Endothelial cell of umbilical vein (primary cell): Measurements from ENCODE around the gene ZFYVE28. TPM values are rescaled to one million over a fixed set of nuclear protein-coding genes. Genes with fewer than 3 reads are reported as not detected.

Source experiments
- BruUV-seq: library from RNA; stranded (reverse); fragments of 400-500 nt; replicated peaks from 2 replicates; lab custom pipeline; 2021; lab: Mats Ljungman, UMichigan
- CTCF ChIA-PET: fragments of 300-600, 350-600 bp; sonication (Branson Sonifier 250); formaldehyde crosslinking; loops from one replicate; lab custom pipeline; 2021; ENCODE audit warnings: antibody characterized with exemption, inconsistent platforms; lab: Charles Lee
- POLR2A ChIA-PET: fragments of 300-600, 350-600 bp; sonication (Branson Sonifier 250); formaldehyde crosslinking; loops from one replicate; lab custom pipeline; 2021; ENCODE audit warnings: antibody characterized with exemption, inconsistent platforms; lab: Charles Lee
- DNase-seq: peaks from one replicate; pipeline ENCODE4 v3.0.0-alpha.2; 2011; ENCODE audit warnings: low read depth, low spot score
- FAIRE-seq: peaks from 2 replicates; lab custom pipeline; 2011; peaks lifted over from hg19 to GRCh38; lab: Jason Lieb, UNC
- H2AFZ ChIP-seq: 2 replicates; pipeline ENCODE4 v1.6.0; 2012; ENCODE audit warnings: low read depth, low read length, control low read depth, inconsistent platforms
- H3K27ac ChIP-seq: 2 replicates; pipeline ENCODE4 v1.5.1; 2011; ENCODE audit warnings: low read depth, mild to moderate bottlenecking, control low read depth, low read length, moderate library complexity; ENCODE audit not compliant: insufficient read depth
- H3K27me3 ChIP-seq, 2 experiments: 2 replicates each; pipeline versions ENCODE4 v1.6.0 to v1.6.1; 2011; ENCODE audit warnings: low read length in 2 of 2, mixed read lengths in 1 of 2; ENCODE audit not compliant: control insufficient read depth in 2 of 2, insufficient read depth in 2 of 2
- H3K36me3 ChIP-seq, 2 experiments: 2 replicates in 1 of 2; 3 replicates in 1 of 2; pipeline ENCODE4 v1.5.1; 2011; ENCODE audit warnings: low read length in 2 of 2, mild to moderate bottlenecking in 1 of 2, moderate library complexity in 1 of 2; ENCODE audit not compliant: control insufficient read depth in 2 of 2, insufficient read depth in 2 of 2; ENCODE audit errors: extremely low read depth in 1 of 2
- H3K4me1 ChIP-seq: 3 replicates; pipeline ENCODE4 v1.5.1; 2011; ENCODE audit warnings: mild to moderate bottlenecking, low read length; ENCODE audit not compliant: control insufficient read depth, insufficient read depth; ENCODE audit errors: extremely low read depth
- H3K4me2 ChIP-seq: 2 replicates; pipeline ENCODE4 v1.6.1; 2011; ENCODE audit warnings: low read length, control low read depth, mixed read lengths; ENCODE audit not compliant: insufficient read depth
- H3K4me3 ChIP-seq, 3 experiments: fragments of 200-600 bp in 1 of 3; sonication (generic), shearing (Covaris generic) in 1 of 3; replicated peaks in 1 of 3; 2 replicates each; pipeline ENCODE4 v1.5.1; 2011 to 2016; ENCODE audit warnings: control low read depth in 3 of 3, low read length in 3 of 3, mild to moderate bottlenecking in 2 of 3, inconsistent platforms in 1 of 3, low read depth in 1 of 3, moderate library complexity in 1 of 3; ENCODE audit not compliant: insufficient read depth in 1 of 3
- H3K79me2 ChIP-seq: 2 replicates; pipeline ENCODE4 v1.6.0; 2012; ENCODE audit warnings: low read length, inconsistent platforms; ENCODE audit not compliant: control insufficient read depth, insufficient read depth
- H3K9ac ChIP-seq: replicated peaks from 2 replicates; pipeline ENCODE3; 2011; ENCODE audit warnings: low read length, control low read depth; ENCODE audit not compliant: insufficient read depth; ENCODE audit errors: extremely low read depth
- H3K9me1 ChIP-seq: replicated peaks from 3 replicates; pipeline ENCODE4 v1.6.0; 2011; ENCODE audit warnings: mild to moderate bottlenecking, low read length; ENCODE audit not compliant: control insufficient read depth, insufficient read depth; ENCODE audit errors: extremely low read depth
- H3K9me3 ChIP-seq: replicated peaks from 2 replicates; pipeline ENCODE4 v1.5.1; 2012; ENCODE audit warnings: low read length, inconsistent platforms; ENCODE audit not compliant: control insufficient read depth, insufficient read depth
- H4K20me1 ChIP-seq: replicated peaks from 2 replicates; pipeline ENCODE3; 2011; ENCODE audit warnings: mild to moderate bottlenecking, low read length; ENCODE audit not compliant: control insufficient read depth, insufficient read depth; ENCODE audit errors: extremely low read depth
- CTCF ChIP-seq, 2 donors: IDR thresholded peaks; 1 replicate in 1 of 2; 2 replicates in 1 of 2; pipeline ENCODE4 v1.5.1; 2011; ENCODE audit warnings: low read length in 2 of 2, mild to moderate bottlenecking in 2 of 2, moderate library complexity in 2 of 2, control low read depth in 1 of 2, inconsistent platforms in 1 of 2, low read depth in 1 of 2; ENCODE audit not compliant: insufficient read depth in 1 of 2; ENCODE audit errors: extremely low read depth in 1 of 2
- EZH2 ChIP-seq: IDR thresholded peaks from 2 replicates; pipeline ENCODE4 v1.6.1; 2012; ENCODE audit warnings: borderline replicate concordance, low read depth, mild to moderate bottlenecking, moderate library complexity, low read length, inconsistent platforms; ENCODE audit not compliant: severe bottlenecking
- MYC ChIP-seq: IDR thresholded peaks from one replicate; pipeline ENCODE4 v1.6.1; 2011; ENCODE audit warnings: mild to moderate bottlenecking, low read depth, low read length
- dilution Hi-C: fragments of 300-500 bp; cut with MboI; formaldehyde crosslinking; loops from one replicate; pipeline ENCODE4 v1.15.0; 2019; ENCODE audit warnings: low sequenced_read_pairs; ENCODE audit not compliant: extremely low pct_ligation_motif_present
- intact Hi-C: fragments of 100-400 bp; cut with micrococcal nuclease; formaldehyde crosslinking; loops from one replicate; pipeline ENCODE4 v1.10.0; 2022
- polyA plus RNA-seq, 4 experiments: library from polyadenylated mRNA; depleted of rRNA in 3 of 4; stranded (reverse) in 3 of 4; unstranded in 1 of 4; fragments of >200 nt; gene quantifications; 2 replicates each; pipeline versions ENCODE4 v1.2.1 to v1.2.3, GENCODE V29; 2011 to 2012; ENCODE audit warnings: missing spikeins in 1 of 4
- total RNA-seq: library from RNA; stranded (reverse); gene quantifications from 2 replicates; pipeline ENCODE4 v1.2.3, GENCODE V29; 2021

The ZFYVE28 gene
- total and polyA plus RNA-seq, 2 donors (not counting 3 experiments of a cell fraction or from before 2014, with no cell fraction given): 5.8 to 7.1 TPM

GRCh38 chr4:2442175-2442993, 23.9 kb upstream of the ZFYVE28 start:
- Histone ChIP-seq H3K36me3 (no peaks in the 10 kb centered on the region), H3K9me1 (no peaks in the 10 kb centered on the region), H2AFZ (peak overlapping the region; percentile 5), H3K4me2 (no peak overlapping the region), H3K79me2 (no peaks in the 10 kb centered on the region), H3K4me3 (no peak overlapping the region), H3K9ac (no peak overlapping the region), H3K4me1 (no peaks in the 10 kb centered on the region), H3K9me3 (no peaks in the 10 kb centered on the region), H3K27me3 (no peaks in the 10 kb centered on the region), H3K27ac (no peak overlapping the region), H4K20me1 (no peaks in the 10 kb centered on the region)
- DNase-seq: no peak
- no peak for FAIRE-seq
- dilution Hi-C loops (no loop called here), intact Hi-C loops (no loop called here)
- BruUV-seq: no TSS peak
- no peak for TF ChIP-seq MYC
- ChIA-PET CTCF (interaction anchor here (0.6 to 9.8 kb wide), 19 partner anchors 9 to 432 kb away, joined by 3 to 149 read pairs (median 3); partner anchors contain the start of genes HAUS3, MXD4 and POLN), POLR2A (no interaction called here)

- Histone ChIP-seq H3K9me1 (no peaks in the 10 kb centered on the region), H3K79me2 (no peaks in the 10 kb centered on the region), H2AFZ (peak overlapping the region; percentile 60), H3K4me1 (no peaks in the 10 kb centered on the region), H3K4me3 (no peak overlapping the region), H3K27me3 (no peaks in the 10 kb centered on the region), H3K4me2 (no peak overlapping the region), H3K9ac (no peak overlapping the region), H3K9me3 (no peaks in the 10 kb centered on the region), H3K27ac (no peak overlapping the region), H4K20me1 (no peaks in the 10 kb centered on the region), H3K36me3 (no peaks in the 10 kb centered on the region)
- peak; percentile 78 for DNase-seq
- peak; percentile 91 to 92 for TF ChIP-seq CTCF (IDR thresholded peaks at IDR 0.05; ENCODE audit: extremely low read depth in 1 of 2, insufficient read depth in 1 of 2, low read depth in 1 of 2, low read length in 2 of 2)
- no peak for TF ChIP-seq EZH2
- BruUV-seq: no TSS peak
- peak; percentile 53 for FAIRE-seq
- ChIA-PET CTCF (interaction anchor here (0.5 to 9.8 kb wide), 22 partner anchors 8 to 224 kb away, joined by 3 to 149 read pairs (median 3); partner anchors contain the start of genes HAUS3, MXD4 and POLN), POLR2A (no interaction called here)
- dilution Hi-C loops (no loop called here), intact Hi-C loops (loop anchor here (1.0 kb wide), 2 partner anchors 161 to 221 kb away; no protein-coding TSS in a partner anchor)
Measured at GRCh38 chr4:2441393-2442174, 23.1 kb upstream of the ZFYVE28 start.
